ENCODE data around the gene SLC35G6. TPM values are rescaled to one million over a fixed set of nuclear protein-coding genes. Genes with fewer than 3 reads are reported as not detected.

SLC35G6 gene
- total RNA-seq, 1 donor from 2014 or later, result not detected

DNA sequence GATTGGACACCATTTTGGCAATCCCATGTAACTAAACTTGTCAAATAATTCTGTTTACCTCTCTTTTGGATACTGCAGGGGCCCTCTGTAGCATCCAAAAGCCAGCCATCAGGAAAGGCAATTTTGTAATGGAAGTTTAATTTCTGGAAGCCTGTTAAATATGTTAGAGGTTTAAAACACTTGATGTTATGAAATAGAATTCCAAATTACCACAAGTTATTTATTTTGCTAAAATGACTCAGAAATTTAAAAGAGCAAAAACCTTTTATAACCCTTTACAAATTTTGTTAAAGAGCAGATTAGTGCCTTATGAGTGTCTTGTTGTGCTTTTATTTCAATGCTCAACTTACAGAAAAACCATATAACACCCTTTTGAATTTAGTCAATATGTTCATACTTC, 47.6 kb downstream of the SLC35G6 start:
- no peak for DNase-seq (ENCODE audit: low spot score)
- H2AFZ ChIP-seq (replicated peaks), result no peak overlapping the region
- no peaks in the 10 kb centered on the region for H3F3A ChIP-seq (ENCODE audit: low read depth)
- H3K27ac ChIP-seq, result no peak overlapping the region
- peaks cover 10% of the 10 kb centered on the region for H3K9me3 ChIP-seq (ENCODE audit: low read depth)
- no peak overlapping the region for H3K27ac Mint-ChIP-seq
- H3K79me2 ChIP-seq (ENCODE audit: low read depth), result no peaks in the 10 kb centered on the region
- H3K4me3 ChIP-seq, result no peak overlapping the region
- no peaks in the 10 kb centered on the region for H3K4me1 ChIP-seq
- peaks cover 19% of the 10 kb centered on the region for H3K9me3 Mint-ChIP-seq
- H3K4me2 ChIP-seq, result no peak overlapping the region
- peaks cover 6% of the 10 kb centered on the region for H3K27me3 Mint-ChIP-seq (ENCODE audit: insufficient read depth, low read depth)
- no peaks in the 10 kb centered on the region for H3K27me3 ChIP-seq
- H3K4me3 Mint-ChIP-seq, result no peak overlapping the region
- H3K4me1 Mint-ChIP-seq, result peaks cover 2% of the 10 kb centered on the region
- no peak overlapping the region for H3K9ac ChIP-seq
- H4K20me1 ChIP-seq (ENCODE audit: low read depth), result no peaks in the 10 kb centered on the region
- H3K36me3 ChIP-seq, result no peaks in the 10 kb centered on the region
- TF ChIP-seq, protein P1, sequence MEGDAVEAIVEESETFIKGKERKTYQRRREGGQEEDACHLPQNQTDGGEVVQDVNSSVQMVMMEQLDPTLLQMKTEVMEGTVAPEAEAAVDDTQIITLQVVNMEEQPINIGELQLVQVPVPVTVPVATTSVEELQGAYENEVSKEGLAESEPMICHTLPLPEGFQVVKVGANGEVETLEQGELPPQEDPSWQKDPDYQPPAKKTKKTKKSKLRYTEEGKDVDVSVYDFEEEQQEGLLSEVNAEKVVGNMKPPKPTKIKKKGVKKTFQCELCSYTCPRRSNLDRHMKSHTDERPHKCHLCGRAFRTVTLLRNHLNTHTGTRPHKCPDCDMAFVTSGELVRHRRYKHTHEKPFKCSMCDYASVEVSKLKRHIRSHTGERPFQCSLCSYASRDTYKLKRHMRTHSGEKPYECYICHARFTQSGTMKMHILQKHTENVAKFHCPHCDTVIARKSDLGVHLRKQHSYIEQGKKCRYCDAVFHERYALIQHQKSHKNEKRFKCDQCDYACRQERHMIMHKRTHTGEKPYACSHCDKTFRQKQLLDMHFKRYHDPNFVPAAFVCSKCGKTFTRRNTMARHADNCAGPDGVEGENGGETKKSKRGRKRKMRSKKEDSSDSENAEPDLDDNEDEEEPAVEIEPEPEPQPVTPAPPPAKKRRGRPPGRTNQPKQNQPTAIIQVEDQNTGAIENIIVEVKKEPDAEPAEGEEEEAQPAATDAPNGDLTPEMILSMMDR (IDR thresholded peaks at IDR 0.05), result no peak
- TF ChIP-seq EZH2phosphoT487 (IDR thresholded peaks at IDR 0.05) (no peak), EZH2 (IDR thresholded peaks at IDR 0.05) (no peak)
- no peaks in the 10 kb centered on the region for H3K36me3 Mint-ChIP-seq

GRCh38 chr17:7530023-7530900, 49.0 kb downstream of the SLC35G6 start:
- H3K27me3 Mint-ChIP-seq (ENCODE audit: insufficient read depth, low read depth), result peaks cover 2% of the 10 kb centered on the region
- no peak overlapping the region for H2AFZ ChIP-seq (replicated peaks)

More at GRCh38 chr17:7530023-7530900, 49.0 kb downstream of the SLC35G6 start:
- H3K4me2 ChIP-seq, result no peak overlapping the region
- Mint-ChIP-seq H3K36me3 (no peaks in the 10 kb centered on the region), H3K4me1 (peaks cover 2% of the 10 kb centered on the region), H3K27ac (no peak overlapping the region), H3K4me3 (no peak overlapping the region), H3K9me3 (peaks cover 18% of the 10 kb centered on the region)
- no peaks in the 10 kb centered on the region for H4K20me1 ChIP-seq (ENCODE audit: low read depth)
- H3K36me3 ChIP-seq, result no peaks in the 10 kb centered on the region
- H3F3A ChIP-seq (ENCODE audit: low read depth), result no peaks in the 10 kb centered on the region
- no peaks in the 10 kb centered on the region for H3K4me1 ChIP-seq
- H3K27ac ChIP-seq, result no peak overlapping the region
- no peak overlapping the region for H3K4me3 ChIP-seq
- no peaks in the 10 kb centered on the region for H3K27me3 ChIP-seq
- no peaks in the 10 kb centered on the region for H3K79me2 ChIP-seq (ENCODE audit: low read depth)
- no peak for DNase-seq (ENCODE audit: low spot score)
- TF ChIP-seq EZH2phosphoT487 (IDR thresholded peaks at IDR 0.05) (no peak), EZH2 (IDR thresholded peaks at IDR 0.05) (no peak)
- TF ChIP-seq, protein P1 (IDR thresholded peaks at IDR 0.05), result no peak
- H3K9ac ChIP-seq, result no peak overlapping the region
- H3K9me3 ChIP-seq (ENCODE audit: low read depth), result peaks cover 10% of the 10 kb centered on the region

Other genes with a start within 250 kb of the SLC35G6 start
- gene DVL2, start 246.9 kb upstream of the SLC35G6 start, total RNA-seq (ENCODE audit: low replicate concordance), result 43.9 and 113 TPM in 2 replicates
- 31.6 and 59.1 TPM in 2 replicates for gene PHF23, start 242.0 kb upstream of the SLC35G6 start, total RNA-seq (ENCODE audit: low replicate concordance)
- gene GABARAP, start 239.0 kb upstream of the SLC35G6 start, total RNA-seq (ENCODE audit: low replicate concordance), result 225 and 276 TPM in 2 replicates
- 46.5 and 55.3 TPM in 2 replicates for gene CTDNEP1, start 229.7 kb upstream of the SLC35G6 start, total RNA-seq (ENCODE audit: low replicate concordance)
- 17.5 and 42.2 TPM in 2 replicates for gene ELP5, start 229.2 kb upstream of the SLC35G6 start, total RNA-seq (ENCODE audit: low replicate concordance)
- 0.32 and 1.3 TPM in 2 replicates for gene CLDN7, start 219.0 kb upstream of the SLC35G6 start, total RNA-seq (ENCODE audit: low replicate concordance)
- gene SLC2A4, start 199.7 kb upstream of the SLC35G6 start, total RNA-seq (ENCODE audit: low replicate concordance), result 1.7 and 7.3 TPM in 2 replicates
- 2.7 and 9.1 TPM in 2 replicates for gene YBX2, start 186.8 kb upstream of the SLC35G6 start, total RNA-seq (ENCODE audit: low replicate concordance)
- 251 and 370 TPM in 2 replicates for gene EIF5A, start 173.8 kb upstream of the SLC35G6 start, total RNA-seq (ENCODE audit: low replicate concordance)
- gene GPS2, start 166.1 kb upstream of the SLC35G6 start, total RNA-seq (ENCODE audit: low replicate concordance), result 20.5 and 41.8 TPM in 2 replicates
- 5.1 and 26.3 TPM in 2 replicates for gene NEURL4, start 152.1 kb upstream of the SLC35G6 start, total RNA-seq (ENCODE audit: low replicate concordance)
- gene ACAP1, start 144.9 kb upstream of the SLC35G6 start, total RNA-seq (ENCODE audit: low replicate concordance), result 0.65 and 2.7 TPM in 2 replicates
- 2.7 and 8.2 TPM in 2 replicates for gene KCTD11, start 129.3 kb upstream of the SLC35G6 start, total RNA-seq (ENCODE audit: low replicate concordance)
- gene TMEM95, start 126.3 kb upstream of the SLC35G6 start, total RNA-seq (ENCODE audit: low replicate concordance), result not detected in 2 replicates
- 1.8 and 4.0 TPM in 2 replicates for gene TNK1, start 100.4 kb upstream of the SLC35G6 start, total RNA-seq (ENCODE audit: low replicate concordance)
- 6.6 and 17.5 TPM in 2 replicates for gene PLSCR3, start 86.9 kb upstream of the SLC35G6 start, total RNA-seq (ENCODE audit: low replicate concordance)
- gene TMEM256, start 77.3 kb upstream of the SLC35G6 start, total RNA-seq (ENCODE audit: low replicate concordance), result 72.0 and 152 TPM in 2 replicates
- gene NLGN2, start 73.6 kb upstream of the SLC35G6 start, total RNA-seq (ENCODE audit: low replicate concordance), result 13.9 and 36.5 TPM in 2 replicates
- not detected in 2 replicates for gene SPEM1, start 61.1 kb upstream of the SLC35G6 start, total RNA-seq (ENCODE audit: low replicate concordance)
- gene SPEM2, start 55.8 kb upstream of the SLC35G6 start, total RNA-seq (ENCODE audit: low replicate concordance), result not detected in 2 replicates
- gene SPEM3, start 52.6 kb upstream of the SLC35G6 start, total RNA-seq (ENCODE audit: low replicate concordance), result not detected in 2 replicates
- gene TMEM102, start 46.0 kb upstream of the SLC35G6 start, total RNA-seq (ENCODE audit: low replicate concordance), result 1.0 and 1.6 TPM in 2 replicates
- gene FGF11, start 41.9 kb upstream of the SLC35G6 start, total RNA-seq (ENCODE audit: low replicate concordance), result 7.6 and 14.9 TPM in 2 replicates
- gene CHRNB1, start 36.4 kb upstream of the SLC35G6 start, total RNA-seq (ENCODE audit: low replicate concordance), result 7.4 and 7.5 TPM in 2 replicates
- gene ZBTB4, start 1.8 kb upstream of the SLC35G6 start, total RNA-seq (ENCODE audit: low replicate concordance), result 5.4 and 15.5 TPM in 2 replicates
- gene POLR2A, start 2.9 kb downstream of the SLC35G6 start, total RNA-seq (ENCODE audit: low replicate concordance), result 32.7 and 51.4 TPM in 2 replicates
- 0.75 and 2.4 TPM in 2 replicates for gene TNFSF12, start 67.6 kb downstream of the SLC35G6 start, total RNA-seq (ENCODE audit: low replicate concordance)
- 0.37 TPM in 1 of 2 replicates, not detected in the other for gene TNFSF13, start 77.3 kb downstream of the SLC35G6 start, total RNA-seq (ENCODE audit: low replicate concordance)
- gene SENP3, start 80.5 kb downstream of the SLC35G6 start, total RNA-seq (ENCODE audit: low replicate concordance), result 87.9 and 91.6 TPM in 2 replicates
- 0.95 TPM in 1 of 2 replicates, not detected in the other for gene CD68, start 98.2 kb downstream of the SLC35G6 start, total RNA-seq (ENCODE audit: low replicate concordance)
- 167 and 177 TPM in 2 replicates for gene MPDU1, start 102.4 kb downstream of the SLC35G6 start, total RNA-seq (ENCODE audit: low replicate concordance)
- 0.51 and 7.6 TPM in 2 replicates for gene SOX15, start 108.6 kb downstream of the SLC35G6 start, total RNA-seq (ENCODE audit: low replicate concordance)
- gene FXR2, start 133.5 kb downstream of the SLC35G6 start, total RNA-seq (ENCODE audit: low replicate concordance), result 42.7 and 65.5 TPM in 2 replicates
- gene SAT2, start 146.4 kb downstream of the SLC35G6 start, total RNA-seq (ENCODE audit: low replicate concordance), result 34.6 and 56.6 TPM in 2 replicates
- gene SHBG, start 148.7 kb downstream of the SLC35G6 start, total RNA-seq (ENCODE audit: low replicate concordance), result 0.46 TPM in 1 of 2 replicates, not detected in the other
- 0.37 and 1.4 TPM in 2 replicates for gene ATP1B2, start 169.5 kb downstream of the SLC35G6 start, total RNA-seq (ENCODE audit: low replicate concordance)
- gene TP53, start 206.0 kb downstream of the SLC35G6 start, total RNA-seq (ENCODE audit: low replicate concordance), result 54.9 and 69.7 TPM in 2 replicates
- 12.6 and 22.8 TPM in 2 replicates for gene WRAP53, start 207.0 kb downstream of the SLC35G6 start, total RNA-seq (ENCODE audit: low replicate concordance)
- 5.8 and 17.7 TPM in 2 replicates for gene EFNB3, start 223.8 kb downstream of the SLC35G6 start, total RNA-seq (ENCODE audit: low replicate concordance)
- gene DNAH2, start 236.3 kb downstream of the SLC35G6 start, total RNA-seq (ENCODE audit: low replicate concordance), result 0.09 and 0.28 TPM in 2 replicates